Measurements from ENCODE around the gene GAK. TPM values are rescaled to one million over a fixed set of nuclear protein-coding genes. Genes with fewer than 3 reads are reported as not detected.

Gene GAK
- total RNA-seq, 1 experiment from 2014 or later: 86.6 TPM

- H3K4me1 ChIP-seq (ENCODE audit: control insufficient read depth, insufficient read depth, low read length): no peaks in the 10 kb centered on the region
- H3K27ac ChIP-seq (ENCODE audit: low read length): no peak overlapping the region
- POLR2A ChIA-PET: no interaction called here
- H3K9me3 ChIP-seq (ENCODE audit: control insufficient read depth, insufficient read depth, low read depth, low read length): no peaks in the 10 kb centered on the region
- in situ Hi-C loops (cut with HindIII; ENCODE audit: low pct_unique_long_range_greater_than_20kb, low sequenced_read_pairs): no loop called here
- BruUV-seq (replicated peaks): no TSS peak
- no peaks in the 10 kb centered on the region for H3K36me3 ChIP-seq (ENCODE audit: control insufficient read depth, insufficient read depth, low read length)
- H3K27me3 ChIP-seq (ENCODE audit: control insufficient read depth, insufficient read depth, low read length): no peaks in the 10 kb centered on the region
- intact Hi-C loops (cut with micrococcal nuclease; ENCODE audit: unreplicated experiment): no loop called here
- DNase-seq (ENCODE audit: low read depth, low spot score): no peak
- no peak overlapping the region for H3K4me3 ChIP-seq (ENCODE audit: low read depth in 2 of 2, low read length in 2 of 2)
- CTCF ChIA-PET: no interaction called here
- TF ChIP-seq CTCF (IDR thresholded peaks at IDR 0.05) (no peak), POLR2AphosphoS5 (IDR thresholded peaks at IDR 0.05; ENCODE audit: low read depth, low read length) (no peak), REST (IDR thresholded peaks at IDR 0.05; ENCODE audit: insufficient read depth in 1 of 2, low read depth in 2 of 2, low read length in 1 of 2) (no peak), SIN3A (IDR thresholded peaks at IDR 0.05; ENCODE audit: borderline replicate concordance, insufficient read depth, low read depth, low read length) (no peak), TCF7L2 (IDR thresholded peaks at IDR 0.05; ENCODE audit: low read depth, low read length) (no peak)
- ATAC-seq: no peak
Measured at GRCh38 chr4:858041-858481, 74.1 kb downstream of the GAK start.

GRCh38 chr4:857461-857860 is 74.7 kb downstream of the GAK start:
- TF ChIP-seq TCF7L2 (IDR thresholded peaks at IDR 0.05; ENCODE audit: low read depth, low read length) (no peak), POLR2AphosphoS5 (IDR thresholded peaks at IDR 0.05; ENCODE audit: low read depth, low read length) (no peak), REST (IDR thresholded peaks at IDR 0.05; ENCODE audit: insufficient read depth in 1 of 2, low read depth in 2 of 2, low read length in 1 of 2) (no peak), SIN3A (IDR thresholded peaks at IDR 0.05; ENCODE audit: borderline replicate concordance, insufficient read depth, low read depth, low read length) (no peak), CTCF (IDR thresholded peaks at IDR 0.05) (no peak)
- DNase-seq (ENCODE audit: low read depth, low spot score): no peak
- in situ Hi-C loops (cut with HindIII; ENCODE audit: low pct_unique_long_range_greater_than_20kb, low sequenced_read_pairs): no loop called here
- no peaks in the 10 kb centered on the region for H3K4me1 ChIP-seq (ENCODE audit: control insufficient read depth, insufficient read depth, low read length)
- no TSS peak for BruUV-seq (replicated peaks)
- POLR2A ChIA-PET: no interaction called here
- ATAC-seq: no peak
- no peaks in the 10 kb centered on the region for H3K36me3 ChIP-seq (ENCODE audit: control insufficient read depth, insufficient read depth, low read length)
- no peak overlapping the region for H3K27ac ChIP-seq (ENCODE audit: low read length)
- H3K27me3 ChIP-seq (ENCODE audit: control insufficient read depth, insufficient read depth, low read length): no peaks in the 10 kb centered on the region
- intact Hi-C loops (cut with micrococcal nuclease; ENCODE audit: unreplicated experiment): no loop called here
- CTCF ChIA-PET: no interaction called here
- H3K9me3 ChIP-seq (ENCODE audit: control insufficient read depth, insufficient read depth, low read depth, low read length): no peaks in the 10 kb centered on the region
- no peak overlapping the region for H3K4me3 ChIP-seq (ENCODE audit: low read depth in 2 of 2, low read length in 2 of 2)

All from Panc1 (cell line).